Activated naive CD8-positive, alpha-beta T cell treated with anti-CD3 and anti-CD28 coated beads, Interleukin-2, amount 10 ng/mL, durations not matched to agents 7 days and 5 days (primary cell): ENCODE results near the gene PIP5K1B. TPM values are rescaled to one million over a fixed set of nuclear protein-coding genes. Genes with fewer than 3 reads are reported as not detected.
"Not testable (repeated sequence)": the region's sequence is repeated elsewhere in the genome, so short reads cannot be mapped to it uniquely, and the experiment has no call there.

Experiments
- ATAC-seq: fragments of 150-1000 bp; cut with Tn5 transposase; one replicate; pipeline ENCODE4 v1.10.0; 2021; ENCODE audit warnings: low read depth, moderate library complexity
- POLR2A ChIA-PET: fragments of 350-600 bp; sonication (Branson Sonifier 250); formaldehyde crosslinking; loops from one replicate; lab custom pipeline; 2021; ENCODE audit warnings: antibody characterized with exemption; lab: Charles Lee
- DNase-seq: peaks from one replicate; pipeline ENCODE4 v3.0.0; 2021
- H3K27ac Mint-ChIP-seq: one replicate; pipeline ENCODE4 v1.8.0; 2022; ENCODE audit warnings: mild to moderate bottlenecking, mixed read lengths
- H3K27me3 Mint-ChIP-seq: one replicate; pipeline ENCODE4 v1.8.0; 2022; ENCODE audit warnings: mild to moderate bottlenecking, moderate library complexity, mixed read lengths
- H3K36me3 Mint-ChIP-seq: one replicate; pipeline ENCODE4 v1.8.0; 2021; ENCODE audit warnings: mild to moderate bottlenecking, mixed read lengths
- H3K4me1 Mint-ChIP-seq: one replicate; pipeline ENCODE4 v1.8.0; 2021; ENCODE audit warnings: mixed read lengths
- H3K4me3 Mint-ChIP-seq: one replicate; pipeline ENCODE4 v1.8.0; 2022; ENCODE audit warnings: mild to moderate bottlenecking, moderate library complexity, mixed read lengths
- H3K9me3 Mint-ChIP-seq: one replicate; pipeline ENCODE4 v1.8.0; 2021; ENCODE audit warnings: mixed read lengths
- total RNA-seq, 2 experiments: library from RNA; stranded (reverse); gene quantifications; one replicate each; pipeline ENCODE4 v1.2.3, GENCODE V29; 2021

Gene PIP5K1B
- total RNA-seq, 2 experiments from 2014 or later, result 0.36 TPM; not detected in 1

GRCh38 chr9:68698943-68699509 is 6.0 kb upstream of the PIP5K1B start:
- Mint-ChIP-seq H3K4me3 (no peak overlapping the region), H3K36me3 (no peaks in the 10 kb centered on the region), H3K27ac (no peak overlapping the region), H3K27me3 (peaks cover 59% of the 10 kb centered on the region), H3K9me3 (peaks cover 3% of the 10 kb centered on the region), H3K4me1 (no peaks in the 10 kb centered on the region)
- POLR2A ChIA-PET, result no interaction called here
- DNase-seq, result no peak
- no peak for ATAC-seq

DNA sequence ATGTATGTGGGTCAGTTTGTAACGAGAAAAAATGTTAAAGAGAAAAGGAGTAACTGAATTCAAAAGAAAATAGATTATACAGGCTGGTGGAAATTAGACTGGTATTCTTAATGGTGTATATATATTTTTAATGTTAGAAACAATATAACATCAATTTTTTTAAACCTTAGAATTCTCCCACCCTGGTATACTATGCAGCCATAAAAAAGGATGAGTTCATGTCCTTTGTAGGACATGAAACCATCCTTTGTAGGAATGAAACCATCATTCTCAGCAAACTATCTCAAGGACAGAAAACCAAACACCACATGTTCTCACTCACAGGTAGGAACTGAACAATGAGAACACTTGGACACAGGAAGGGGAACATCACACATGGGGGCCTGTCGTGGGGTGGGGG is 5.4 kb upstream of the PIP5K1B start:
- POLR2A ChIA-PET, H3K27ac Mint-ChIP-seq, H3K4me1 Mint-ChIP-seq, ATAC-seq, H3K9me3 Mint-ChIP-seq, DNase-seq, H3K36me3 Mint-ChIP-seq, H3K4me3 Mint-ChIP-seq: not testable (repeated sequence)
- H3K27me3 Mint-ChIP-seq, result peaks cover 59% of the 10 kb centered on the region

DNA sequence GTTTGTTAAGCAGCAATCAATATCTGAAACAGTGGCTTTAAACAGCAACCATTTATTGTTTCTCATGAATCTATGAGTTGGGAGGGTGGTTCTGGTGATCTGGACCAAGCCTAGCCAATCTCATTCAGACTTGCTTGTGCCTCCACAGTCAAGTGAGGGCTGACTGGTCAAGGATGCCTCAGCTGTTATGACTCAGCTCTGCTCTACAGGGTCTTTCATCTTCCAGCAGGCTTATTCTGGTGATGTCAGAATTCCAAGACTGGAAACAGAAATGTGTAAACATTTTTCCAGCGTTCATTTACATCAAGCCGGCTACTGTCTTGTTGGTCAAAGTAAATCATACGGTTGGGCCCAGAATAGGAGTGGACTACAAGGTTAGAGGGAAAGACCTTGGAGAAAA is 2.5 kb upstream of the PIP5K1B start:
- Mint-ChIP-seq H3K27me3 (peaks cover 63% of the 10 kb centered on the region), H3K27ac (no peak overlapping the region), H3K4me1 (peaks cover 8% of the 10 kb centered on the region), H3K4me3 (no peak overlapping the region), H3K9me3 (peaks cover 3% of the 10 kb centered on the region), H3K36me3 (no peaks in the 10 kb centered on the region)
- ATAC-seq (no peak), DNase-seq (no peak)
- POLR2A ChIA-PET, result no interaction called here

GRCh38 chr9:68703672-68704071 is 1.4 kb upstream of the PIP5K1B start:
- Mint-ChIP-seq H3K36me3 (no peaks in the 10 kb centered on the region), H3K9me3 (peaks cover 3% of the 10 kb centered on the region), H3K4me1 (peaks cover 8% of the 10 kb centered on the region), H3K27me3 (peaks cover 63% of the 10 kb centered on the region), H3K4me3 (no peak overlapping the region), H3K27ac (no peak overlapping the region)
- ATAC-seq (no peak), DNase-seq (no peak)
- POLR2A ChIA-PET, result no interaction called here

DNA sequence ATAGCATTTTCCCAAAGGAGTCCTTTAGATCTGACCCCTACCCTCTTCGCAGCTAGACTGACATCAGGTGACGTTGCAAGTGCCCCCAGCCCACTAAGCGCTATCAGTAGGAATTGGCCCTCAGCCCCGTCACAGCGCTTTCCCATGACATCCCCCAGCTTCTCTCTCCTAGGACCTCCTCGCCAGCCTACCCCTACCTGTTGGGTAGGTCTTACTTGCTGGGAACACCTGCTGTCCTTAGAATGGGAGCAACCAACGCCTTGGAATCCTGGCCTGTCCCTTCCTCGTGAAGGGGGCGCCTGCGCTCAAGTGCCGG is 584 bp upstream of the PIP5K1B start:
- no peak for ATAC-seq
- Mint-ChIP-seq H3K4me1 (peaks cover 8% of the 10 kb centered on the region), H3K27me3 (peaks cover 68% of the 10 kb centered on the region), H3K27ac (no peak overlapping the region), H3K4me3 (peak overlapping the region; percentile 24), H3K36me3 (no peaks in the 10 kb centered on the region), H3K9me3 (peaks cover under 1% of the 10 kb centered on the region)
- no peak for DNase-seq
- POLR2A ChIA-PET, result no interaction called here

DNA sequence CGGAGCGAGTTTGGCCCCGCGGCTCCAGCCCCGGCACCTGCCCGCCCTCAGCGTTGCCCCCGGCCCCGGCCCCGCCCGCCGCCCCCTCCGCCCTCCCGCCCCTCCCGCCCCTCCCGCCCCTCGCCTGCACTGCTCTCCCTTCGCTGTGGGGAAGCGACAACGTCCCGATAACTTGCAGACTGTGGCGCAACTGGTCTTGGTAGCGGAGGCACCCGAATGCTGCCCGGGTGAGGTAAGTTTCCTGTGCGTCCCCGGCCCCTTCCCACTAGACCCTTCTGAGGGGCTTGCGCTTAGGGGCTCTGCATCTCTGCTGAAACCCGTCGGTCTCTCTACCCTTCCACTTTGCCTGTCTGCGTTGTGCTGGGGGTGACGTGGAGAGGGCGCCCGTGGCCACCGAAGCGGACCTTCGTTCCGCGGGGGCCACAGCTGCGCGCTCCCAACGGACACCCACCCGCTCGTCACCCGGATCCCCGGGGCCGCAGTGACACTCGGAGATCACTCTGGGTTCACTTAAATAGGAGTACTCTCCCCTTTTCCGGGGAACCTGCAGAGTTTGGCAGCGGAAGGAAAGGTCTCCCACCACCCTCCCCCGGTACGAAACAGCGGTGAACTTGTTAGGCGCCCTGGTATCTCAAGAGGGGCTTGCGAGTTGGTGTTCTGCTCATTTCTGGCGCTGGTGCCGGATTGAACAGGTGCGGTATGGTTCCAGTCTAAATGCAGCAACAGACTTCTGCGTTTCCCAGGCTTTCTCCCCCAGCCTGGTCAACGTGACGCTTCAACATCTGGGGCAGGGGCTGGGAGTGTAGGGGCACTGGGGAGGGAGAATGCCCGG is 707 bp downstream of the PIP5K1B start:
- Mint-ChIP-seq H3K27me3 (peaks cover 65% of the 10 kb centered on the region), H3K4me1 (peaks cover 8% of the 10 kb centered on the region), H3K27ac (no peak overlapping the region), H3K9me3 (no peaks in the 10 kb centered on the region), H3K36me3 (no peaks in the 10 kb centered on the region), H3K4me3 (peak overlapping the region; percentile 86)
- DNase-seq, result peak; percentile 36
- ATAC-seq, result no peak
- POLR2A ChIA-PET, result no interaction called here

DNA sequence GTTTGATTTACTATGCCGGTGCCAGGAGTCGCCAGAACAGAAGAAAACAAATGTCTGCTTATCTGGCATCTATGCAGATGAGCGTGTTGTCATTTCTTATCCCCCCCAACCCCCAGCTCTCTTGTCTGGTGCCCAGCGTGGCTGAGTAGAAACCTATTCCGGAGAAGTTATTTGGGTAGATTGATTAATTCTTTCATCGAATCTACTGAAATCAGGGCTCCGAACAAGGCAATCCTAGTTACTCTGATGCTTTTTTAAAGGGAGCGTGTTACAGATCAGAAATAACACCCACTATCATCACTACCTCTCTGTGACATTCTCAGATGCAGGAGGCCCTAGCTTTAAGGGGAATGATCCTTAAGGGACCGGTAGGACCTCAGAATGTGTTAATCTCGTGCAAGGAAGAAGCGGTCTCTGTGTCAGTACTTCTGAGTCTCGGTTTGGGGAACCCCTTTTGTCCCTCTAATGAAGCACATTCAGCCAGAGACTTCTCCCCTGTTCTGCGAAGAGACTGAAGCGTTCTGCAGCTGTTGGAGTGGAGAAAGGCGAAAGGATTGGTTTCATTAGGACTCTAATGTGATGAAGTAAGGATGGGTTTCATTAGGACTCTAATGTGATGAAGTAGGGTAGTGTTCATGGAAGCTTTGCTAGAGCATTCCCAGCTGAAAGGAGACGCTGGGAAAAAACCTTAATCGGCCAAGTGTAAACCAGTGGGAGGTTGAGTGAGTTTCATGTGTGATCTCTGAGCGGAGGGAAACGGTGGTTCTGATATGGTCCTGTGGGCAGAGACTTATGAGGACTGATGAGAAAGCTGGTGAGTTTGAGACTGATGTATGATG is 1.5 kb downstream of the PIP5K1B start:
- Mint-ChIP-seq H3K36me3 (no peaks in the 10 kb centered on the region), H3K4me1 (peaks cover 8% of the 10 kb centered on the region), H3K27me3 (peaks cover 61% of the 10 kb centered on the region), H3K27ac (no peak overlapping the region), H3K4me3 (peak overlapping the region; percentile 86), H3K9me3 (no peaks in the 10 kb centered on the region)
- ATAC-seq, result no peak
- POLR2A ChIA-PET, result no interaction called here
- no peak for DNase-seq

GRCh38 chr9:68707801-68708488 is 2.9 kb downstream of the PIP5K1B start:
- Mint-ChIP-seq H3K27me3 (peaks cover 57% of the 10 kb centered on the region), H3K36me3 (no peaks in the 10 kb centered on the region), H3K4me1 (peaks cover 8% of the 10 kb centered on the region), H3K27ac (no peak overlapping the region), H3K4me3 (no peak overlapping the region), H3K9me3 (no peaks in the 10 kb centered on the region)
- ATAC-seq, result no peak
- DNase-seq, result no peak
- POLR2A ChIA-PET, result no interaction called here

DNA sequence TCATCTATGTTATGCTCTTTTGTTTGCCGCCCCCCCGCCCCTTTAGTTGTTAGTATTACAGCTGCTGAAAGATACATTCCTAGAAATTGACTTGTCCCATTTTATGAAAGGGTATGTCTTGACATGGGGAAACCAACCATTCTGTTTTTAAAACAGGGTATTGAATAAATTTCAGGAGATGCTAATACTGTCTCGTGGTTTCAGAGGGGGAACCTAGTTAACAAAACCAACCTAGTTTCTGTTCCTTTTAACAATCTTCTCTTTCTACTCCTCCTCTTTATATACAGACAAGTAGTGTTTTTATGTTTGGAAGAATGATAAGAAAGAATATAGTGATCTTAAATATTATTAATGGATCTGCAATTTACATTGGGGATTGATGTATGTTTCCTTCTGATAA is 3.5 kb downstream of the PIP5K1B start:
- H3K4me3 Mint-ChIP-seq, result no peak overlapping the region
- H3K27ac Mint-ChIP-seq, result no peak overlapping the region
- no peaks in the 10 kb centered on the region for H3K9me3 Mint-ChIP-seq
- H3K4me1 Mint-ChIP-seq, result peaks cover 8% of the 10 kb centered on the region
- DNase-seq (no peak), ATAC-seq (no peak)
- H3K27me3 Mint-ChIP-seq, result peaks cover 52% of the 10 kb centered on the region
- no peaks in the 10 kb centered on the region for H3K36me3 Mint-ChIP-seq
- POLR2A ChIA-PET, result no interaction called here

GRCh38 chr9:68709291-68710110 is 4.5 kb downstream of the PIP5K1B start:
- POLR2A ChIA-PET, result no interaction called here
- Mint-ChIP-seq H3K36me3 (no peaks in the 10 kb centered on the region), H3K27ac (no peak overlapping the region), H3K9me3 (no peaks in the 10 kb centered on the region), H3K27me3 (peaks cover 45% of the 10 kb centered on the region), H3K4me3 (no peak overlapping the region), H3K4me1 (peaks cover 8% of the 10 kb centered on the region)
- ATAC-seq, result no peak
- DNase-seq, result no peak

DNA sequence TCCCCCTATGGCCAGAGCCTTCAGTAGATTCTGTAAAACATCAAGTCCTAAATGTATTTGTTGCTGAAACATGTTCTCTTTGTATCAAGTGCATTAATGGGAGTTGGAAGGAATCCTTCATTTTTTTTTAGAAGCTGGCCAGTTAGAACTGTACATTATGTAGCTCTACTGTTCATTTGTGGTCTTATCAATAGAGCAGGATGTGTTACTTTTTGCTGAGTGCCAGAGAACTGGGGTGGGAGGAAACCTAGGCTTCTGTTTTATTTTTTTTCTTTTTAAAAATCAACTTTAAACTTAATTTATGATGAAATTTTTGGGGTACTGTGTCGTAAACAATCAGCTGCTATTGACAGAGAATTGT is 5.1 kb downstream of the PIP5K1B start:
- peaks cover 6% of the 10 kb centered on the region for H3K4me1 Mint-ChIP-seq
- no peaks in the 10 kb centered on the region for H3K9me3 Mint-ChIP-seq
- no peak for ATAC-seq
- DNase-seq, result no peak
- no peak overlapping the region for H3K27ac Mint-ChIP-seq
- H3K27me3 Mint-ChIP-seq, result peaks cover 44% of the 10 kb centered on the region
- no peak overlapping the region for H3K4me3 Mint-ChIP-seq
- POLR2A ChIA-PET, result no interaction called here
- H3K36me3 Mint-ChIP-seq, result no peaks in the 10 kb centered on the region

GRCh38 chr9:68711281-68711680 is 6.2 kb downstream of the PIP5K1B start:
- H3K36me3 Mint-ChIP-seq, result no peaks in the 10 kb centered on the region
- POLR2A ChIA-PET, result no interaction called here
- peaks cover 5% of the 10 kb centered on the region for H3K4me1 Mint-ChIP-seq
- DNase-seq (no peak), ATAC-seq (no peak)
- H3K4me3 Mint-ChIP-seq, result no peak overlapping the region
- peaks cover 45% of the 10 kb centered on the region for H3K27me3 Mint-ChIP-seq
- no peaks in the 10 kb centered on the region for H3K9me3 Mint-ChIP-seq
- H3K27ac Mint-ChIP-seq, result no peak overlapping the region

- H3K4me1 Mint-ChIP-seq, result no peaks in the 10 kb centered on the region
- no peaks in the 10 kb centered on the region for H3K9me3 Mint-ChIP-seq
- H3K4me3 Mint-ChIP-seq, result no peak overlapping the region
- POLR2A ChIA-PET, result no interaction called here
- no peaks in the 10 kb centered on the region for H3K36me3 Mint-ChIP-seq
- no peak overlapping the region for H3K27ac Mint-ChIP-seq
- ATAC-seq (no peak), DNase-seq (no peak)
- peaks cover 43% of the 10 kb centered on the region for H3K27me3 Mint-ChIP-seq
Measured at GRCh38 chr9:68711932-68712331, 6.9 kb downstream of the PIP5K1B start.
